HL-60 (cell line): ENCODE measurements around the gene LAMP1.

ENCODE experiments used
- DNase-seq, 2 experiments: peaks; one replicate each; pipeline ENCODE4 v3.0.0-alpha.2; 2010 to 2020; ENCODE audit warnings: low read depth in 1 of 2, low spot score in 1 of 2
- H3K27ac ChIP-seq: fragments of 250-450 bp; sonication (Bioruptor Pico); replicated peaks from 2 replicates; pipeline ENCODE4 v1.5.1; 2020; ENCODE audit warnings: mild to moderate bottlenecking, moderate library complexity
- H3K27me3 ChIP-seq: fragments of 250-450 bp; sonication (Bioruptor Pico); 2 replicates; pipeline ENCODE4 v1.5.1; 2021; ENCODE audit warnings: mild to moderate bottlenecking, moderate library complexity; ENCODE audit not compliant: insufficient read depth, poor library complexity, severe bottlenecking
- H3K4me3 ChIP-seq: replicated peaks from 2 replicates; pipeline ENCODE4 v1.5.1; 2011; ENCODE audit warnings: mild to moderate bottlenecking, control low read depth, low read length; ENCODE audit not compliant: insufficient read depth
- GABPA ChIP-seq: IDR thresholded peaks from 2 replicates; pipeline ENCODE4 v1.6.1; 2012; ENCODE audit warnings: low read depth
- POLR2AphosphoS5 ChIP-seq: IDR thresholded peaks from 2 replicates; pipeline ENCODE4 v1.6.1; 2012; ENCODE audit warnings: low read depth
- SPI1 ChIP-seq: IDR thresholded peaks from 2 replicates; pipeline ENCODE4 v1.6.1; 2012; ENCODE audit warnings: low read depth, mild to moderate bottlenecking, borderline replicate concordance
- TF ChIP-seq, protein P1 (sequence below): IDR thresholded peaks from one replicate; pipeline ENCODE4 v1.5.1; 2011; ENCODE audit warnings: low read length, control low read depth, inconsistent platforms; ENCODE audit not compliant: insufficient read depth
- TF ChIP-seq, protein P2 (sequence below): IDR thresholded peaks from 2 replicates; pipeline ENCODE4 v1.6.1; 2012; ENCODE audit warnings: low read depth; ENCODE audit not compliant: insufficient replicate concordance

Gene LAMP1

DNA sequence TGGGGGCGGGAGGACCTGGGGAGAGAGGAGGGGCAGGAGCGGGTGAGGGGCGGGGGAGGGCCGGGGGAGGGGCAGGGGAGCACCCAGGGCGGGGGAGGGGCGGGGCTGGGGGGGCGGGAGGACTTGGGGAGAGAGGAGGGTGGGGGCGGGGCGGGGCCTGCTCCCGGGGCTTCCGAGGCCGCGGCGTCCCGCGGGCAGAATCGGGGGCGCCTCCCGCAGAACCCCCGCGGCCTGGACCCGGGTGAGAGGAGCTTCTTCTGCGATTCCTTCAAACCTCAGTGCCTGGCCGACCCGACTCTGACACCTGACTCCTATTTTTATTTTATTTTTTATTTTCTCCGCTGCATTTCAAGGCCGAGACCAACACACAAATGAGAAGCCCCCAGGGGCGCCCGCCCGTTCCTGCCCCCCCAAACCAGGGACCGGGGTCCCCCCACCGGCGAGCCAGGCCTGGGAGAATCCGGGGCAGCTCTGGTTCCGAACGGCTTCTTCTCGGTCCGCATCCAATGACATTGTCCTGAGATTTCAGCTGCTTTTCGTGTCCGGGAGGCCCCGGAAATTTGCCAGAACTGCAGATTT, 67.4 kb downstream of the LAMP1 start:
- no peak overlapping the region for H3K27ac ChIP-seq
- DNase-seq, result no peak

DNA sequence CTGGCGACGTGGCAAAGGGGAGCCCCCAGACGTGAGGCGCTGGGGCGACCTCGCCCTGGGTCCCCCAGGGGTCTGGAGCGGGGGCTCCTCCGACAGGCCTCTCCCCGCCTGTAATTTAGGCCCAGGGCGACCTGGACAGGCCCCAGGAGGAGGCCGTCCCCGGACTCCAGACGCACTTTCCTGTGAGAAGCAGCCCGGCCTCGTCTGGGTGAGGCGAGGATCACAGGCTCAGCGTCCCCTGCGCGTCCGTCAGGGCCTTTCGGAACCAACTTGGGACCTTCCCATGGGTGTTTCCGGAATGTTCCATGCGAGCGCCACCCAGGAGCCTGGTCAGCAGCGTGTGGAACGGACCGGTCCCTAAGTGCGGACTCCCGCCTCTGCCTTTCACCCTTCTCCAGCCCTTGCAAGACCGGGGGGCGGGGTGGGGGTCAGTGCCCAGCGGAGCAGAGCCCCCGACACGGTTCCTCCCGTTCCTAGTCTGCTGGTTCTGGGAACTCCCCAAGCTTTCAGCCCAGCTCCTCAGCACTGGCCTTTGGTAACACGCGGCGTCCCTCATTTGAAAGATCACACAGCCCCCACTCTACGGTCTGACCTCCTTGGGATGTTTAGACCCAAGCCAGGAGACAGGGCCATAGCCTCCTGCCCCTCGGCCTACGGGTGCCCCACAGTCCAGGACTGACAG, 68.0 kb downstream of the LAMP1 start:
- peaks cover 50% of the 10 kb centered on the region for H3K27me3 ChIP-seq
- H3K4me3 ChIP-seq, result no peak overlapping the region
- H3K27ac ChIP-seq, result no peak overlapping the region
- TF ChIP-seq POLR2AphosphoS5, result no peak
- TF ChIP-seq, protein P1, sequence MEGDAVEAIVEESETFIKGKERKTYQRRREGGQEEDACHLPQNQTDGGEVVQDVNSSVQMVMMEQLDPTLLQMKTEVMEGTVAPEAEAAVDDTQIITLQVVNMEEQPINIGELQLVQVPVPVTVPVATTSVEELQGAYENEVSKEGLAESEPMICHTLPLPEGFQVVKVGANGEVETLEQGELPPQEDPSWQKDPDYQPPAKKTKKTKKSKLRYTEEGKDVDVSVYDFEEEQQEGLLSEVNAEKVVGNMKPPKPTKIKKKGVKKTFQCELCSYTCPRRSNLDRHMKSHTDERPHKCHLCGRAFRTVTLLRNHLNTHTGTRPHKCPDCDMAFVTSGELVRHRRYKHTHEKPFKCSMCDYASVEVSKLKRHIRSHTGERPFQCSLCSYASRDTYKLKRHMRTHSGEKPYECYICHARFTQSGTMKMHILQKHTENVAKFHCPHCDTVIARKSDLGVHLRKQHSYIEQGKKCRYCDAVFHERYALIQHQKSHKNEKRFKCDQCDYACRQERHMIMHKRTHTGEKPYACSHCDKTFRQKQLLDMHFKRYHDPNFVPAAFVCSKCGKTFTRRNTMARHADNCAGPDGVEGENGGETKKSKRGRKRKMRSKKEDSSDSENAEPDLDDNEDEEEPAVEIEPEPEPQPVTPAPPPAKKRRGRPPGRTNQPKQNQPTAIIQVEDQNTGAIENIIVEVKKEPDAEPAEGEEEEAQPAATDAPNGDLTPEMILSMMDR, result no peak
- no peak for TF ChIP-seq SPI1
- no peak for TF ChIP-seq GABPA
- TF ChIP-seq, protein P2, sequence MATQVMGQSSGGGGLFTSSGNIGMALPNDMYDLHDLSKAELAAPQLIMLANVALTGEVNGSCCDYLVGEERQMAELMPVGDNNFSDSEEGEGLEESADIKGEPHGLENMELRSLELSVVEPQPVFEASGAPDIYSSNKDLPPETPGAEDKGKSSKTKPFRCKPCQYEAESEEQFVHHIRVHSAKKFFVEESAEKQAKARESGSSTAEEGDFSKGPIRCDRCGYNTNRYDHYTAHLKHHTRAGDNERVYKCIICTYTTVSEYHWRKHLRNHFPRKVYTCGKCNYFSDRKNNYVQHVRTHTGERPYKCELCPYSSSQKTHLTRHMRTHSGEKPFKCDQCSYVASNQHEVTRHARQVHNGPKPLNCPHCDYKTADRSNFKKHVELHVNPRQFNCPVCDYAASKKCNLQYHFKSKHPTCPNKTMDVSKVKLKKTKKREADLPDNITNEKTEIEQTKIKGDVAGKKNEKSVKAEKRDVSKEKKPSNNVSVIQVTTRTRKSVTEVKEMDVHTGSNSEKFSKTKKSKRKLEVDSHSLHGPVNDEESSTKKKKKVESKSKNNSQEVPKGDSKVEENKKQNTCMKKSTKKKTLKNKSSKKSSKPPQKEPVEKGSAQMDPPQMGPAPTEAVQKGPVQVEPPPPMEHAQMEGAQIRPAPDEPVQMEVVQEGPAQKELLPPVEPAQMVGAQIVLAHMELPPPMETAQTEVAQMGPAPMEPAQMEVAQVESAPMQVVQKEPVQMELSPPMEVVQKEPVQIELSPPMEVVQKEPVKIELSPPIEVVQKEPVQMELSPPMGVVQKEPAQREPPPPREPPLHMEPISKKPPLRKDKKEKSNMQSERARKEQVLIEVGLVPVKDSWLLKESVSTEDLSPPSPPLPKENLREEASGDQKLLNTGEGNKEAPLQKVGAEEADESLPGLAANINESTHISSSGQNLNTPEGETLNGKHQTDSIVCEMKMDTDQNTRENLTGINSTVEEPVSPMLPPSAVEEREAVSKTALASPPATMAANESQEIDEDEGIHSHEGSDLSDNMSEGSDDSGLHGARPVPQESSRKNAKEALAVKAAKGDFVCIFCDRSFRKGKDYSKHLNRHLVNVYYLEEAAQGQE, result no peak
- no peak for DNase-seq

More for the DNA sequence above, 67.4 kb downstream of the LAMP1 start:
- Histone ChIP-seq H3K4me3 (no peak overlapping the region), H3K27me3 (peaks cover 54% of the 10 kb centered on the region)
- TF ChIP-seq, protein P2, result no peak
- TF ChIP-seq, protein P1, result no peak
- no peak for TF ChIP-seq SPI1
- TF ChIP-seq POLR2AphosphoS5, result no peak
- no peak for TF ChIP-seq GABPA

DNA sequence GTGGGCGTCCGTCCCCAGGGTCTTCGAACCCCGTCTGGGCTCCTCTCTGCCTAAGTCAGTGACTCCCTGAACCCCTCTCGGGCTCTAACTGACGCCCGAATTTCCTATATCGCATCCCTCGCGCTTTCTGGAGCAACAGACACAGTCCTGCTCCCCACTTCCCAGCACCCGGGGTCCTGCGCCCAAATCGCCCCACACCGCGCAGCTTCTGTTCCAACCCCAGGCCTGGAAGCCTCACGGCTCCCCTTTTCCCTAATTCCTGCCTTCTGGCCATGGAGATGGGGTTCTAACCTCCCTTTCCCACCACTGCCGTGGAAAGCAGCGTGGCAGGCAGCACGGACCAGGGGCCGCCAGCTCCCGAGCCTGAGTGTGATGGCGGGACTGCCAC, 68.5 kb downstream of the LAMP1 start:
- Histone ChIP-seq H3K27me3 (peaks cover 45% of the 10 kb centered on the region), H3K4me3 (no peak overlapping the region), H3K27ac (no peak overlapping the region)
- no peak for DNase-seq
- TF ChIP-seq, protein P1, result no peak
